ENCODE data around the gene AMT. TPM values are rescaled to one million over a fixed set of nuclear protein-coding genes. Genes with fewer than 3 reads are reported as not detected.

Gene AMT
- total RNA-seq, 1 donor from 2014 or later, result 9.0 TPM

DNA sequence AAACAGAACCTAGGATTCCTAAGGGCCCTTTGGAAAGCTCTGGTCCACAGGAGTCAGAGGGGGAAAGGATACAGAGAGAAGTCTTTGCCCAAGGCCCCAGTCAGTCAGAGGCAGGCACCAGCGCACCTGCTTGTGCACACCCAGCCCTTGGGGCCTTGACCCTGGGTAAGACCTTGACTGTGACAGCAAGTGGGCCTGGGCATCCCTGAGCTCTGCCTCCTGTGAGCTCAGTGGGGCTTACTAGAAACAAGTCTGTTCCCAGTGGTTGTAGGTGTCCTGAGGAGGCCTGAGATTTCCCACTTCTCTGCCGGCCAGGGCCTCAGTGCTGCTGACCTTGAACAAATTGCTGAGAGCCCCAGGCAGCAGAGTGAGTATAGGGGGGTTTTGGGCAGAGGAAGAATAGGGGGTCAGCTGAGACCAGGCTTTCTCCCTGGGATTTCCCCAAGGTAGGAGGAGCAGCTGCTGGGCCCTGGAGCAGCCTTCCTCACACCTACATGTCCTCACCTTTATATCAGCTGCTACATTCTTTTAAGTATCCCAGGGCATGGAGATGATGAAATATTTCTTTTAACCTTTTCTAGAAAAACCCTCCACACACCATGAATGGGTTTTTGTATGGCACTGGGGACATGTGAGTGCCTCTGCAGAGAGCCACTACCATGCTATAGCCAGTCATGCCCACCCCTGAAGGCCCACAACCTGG lies 38.1 kb upstream of the AMT start:
- ATAC-seq, result no peak
- no peak for DNase-seq
- no peaks in the 10 kb centered on the region for H3K27me3 ChIP-seq
- H3K27ac ChIP-seq, result no peak overlapping the region
- H3K9me3 ChIP-seq, result no peaks in the 10 kb centered on the region
- intact Hi-C loops (cut with DNase I), result no loop called here
- TF ChIP-seq, protein P1, sequence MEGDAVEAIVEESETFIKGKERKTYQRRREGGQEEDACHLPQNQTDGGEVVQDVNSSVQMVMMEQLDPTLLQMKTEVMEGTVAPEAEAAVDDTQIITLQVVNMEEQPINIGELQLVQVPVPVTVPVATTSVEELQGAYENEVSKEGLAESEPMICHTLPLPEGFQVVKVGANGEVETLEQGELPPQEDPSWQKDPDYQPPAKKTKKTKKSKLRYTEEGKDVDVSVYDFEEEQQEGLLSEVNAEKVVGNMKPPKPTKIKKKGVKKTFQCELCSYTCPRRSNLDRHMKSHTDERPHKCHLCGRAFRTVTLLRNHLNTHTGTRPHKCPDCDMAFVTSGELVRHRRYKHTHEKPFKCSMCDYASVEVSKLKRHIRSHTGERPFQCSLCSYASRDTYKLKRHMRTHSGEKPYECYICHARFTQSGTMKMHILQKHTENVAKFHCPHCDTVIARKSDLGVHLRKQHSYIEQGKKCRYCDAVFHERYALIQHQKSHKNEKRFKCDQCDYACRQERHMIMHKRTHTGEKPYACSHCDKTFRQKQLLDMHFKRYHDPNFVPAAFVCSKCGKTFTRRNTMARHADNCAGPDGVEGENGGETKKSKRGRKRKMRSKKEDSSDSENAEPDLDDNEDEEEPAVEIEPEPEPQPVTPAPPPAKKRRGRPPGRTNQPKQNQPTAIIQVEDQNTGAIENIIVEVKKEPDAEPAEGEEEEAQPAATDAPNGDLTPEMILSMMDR (IDR thresholded peaks at IDR 0.05), result no peak
- H3K36me3 ChIP-seq, result no peaks in the 10 kb centered on the region
- H3K4me1 ChIP-seq, result peaks cover 8% of the 10 kb centered on the region
- H3K4me3 ChIP-seq, result no peak overlapping the region

DNA sequence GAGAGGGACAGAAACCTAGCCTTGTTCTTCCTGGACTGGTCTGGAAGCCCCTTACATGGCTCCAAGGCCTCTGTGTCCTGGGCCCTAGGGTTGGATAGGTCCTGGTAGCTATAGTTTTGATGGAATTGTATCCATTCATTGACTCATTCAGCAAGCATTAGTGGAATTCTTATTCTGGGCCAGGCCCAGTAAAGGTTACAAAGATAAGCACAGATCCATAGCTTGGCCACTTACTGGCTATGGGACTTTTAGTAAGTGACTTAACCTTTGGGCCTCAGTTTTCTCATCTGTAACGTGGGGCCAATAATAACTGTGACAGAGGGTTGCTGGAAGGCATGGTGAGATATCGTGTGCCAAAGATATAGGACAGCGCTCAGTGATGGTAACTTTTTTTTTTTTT lies 34.2 kb upstream of the AMT start:
- no peaks in the 10 kb centered on the region for H3K36me3 ChIP-seq
- TF ChIP-seq, protein P1 (IDR thresholded peaks at IDR 0.05), result no peak
- no peaks in the 10 kb centered on the region for H3K9me3 ChIP-seq
- H3K27me3 ChIP-seq, result no peaks in the 10 kb centered on the region
- DNase-seq (no peak), ATAC-seq (no peak)
- H3K4me1 ChIP-seq, result peaks cover 7% of the 10 kb centered on the region
- H3K27ac ChIP-seq, result no peak overlapping the region
- intact Hi-C loops (cut with DNase I), result no loop called here
- no peak overlapping the region for H3K4me3 ChIP-seq

DNA sequence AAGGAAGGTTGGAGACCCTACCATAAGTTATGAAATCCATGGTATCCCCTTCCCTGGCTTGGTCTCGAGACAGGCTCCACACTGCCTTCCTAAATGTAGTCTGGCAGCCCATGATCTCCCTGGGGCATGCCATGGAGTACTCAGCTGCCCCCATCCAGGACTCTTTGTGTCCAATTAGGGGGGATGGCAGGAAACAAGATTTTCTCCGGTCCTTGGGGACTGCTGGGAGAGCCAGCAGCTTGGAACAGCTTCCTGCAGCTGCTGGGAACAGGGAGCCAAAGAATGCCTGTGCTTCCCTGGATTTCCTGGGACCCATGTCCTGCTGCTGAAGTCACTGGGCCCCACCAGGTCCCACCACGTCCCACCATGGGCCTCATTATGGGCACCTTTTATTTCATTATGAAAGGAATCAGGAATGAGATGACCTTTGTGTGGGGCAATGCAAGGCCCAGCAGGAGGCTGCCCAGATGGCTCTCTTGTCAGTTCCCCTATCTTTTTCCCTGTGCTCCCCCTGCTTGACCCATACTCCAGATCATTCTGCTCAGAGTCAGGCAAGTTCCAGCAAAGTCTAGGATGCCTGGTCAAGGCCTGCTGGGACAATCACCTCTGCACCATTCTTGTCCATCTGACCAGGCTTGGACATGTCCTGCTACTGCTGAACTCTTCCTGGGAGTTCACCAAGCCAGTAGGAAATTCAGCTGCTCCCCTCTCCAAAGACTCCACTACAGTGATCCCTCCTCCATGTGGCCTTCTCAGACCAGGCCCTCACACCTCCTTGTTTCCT lies 32.8 kb upstream of the AMT start:
- no peak for DNase-seq
- peak; percentile 40 for ATAC-seq
- peaks cover 4% of the 10 kb centered on the region for H3K4me1 ChIP-seq
- intact Hi-C loops (cut with DNase I), result no loop called here
- no peaks in the 10 kb centered on the region for H3K27me3 ChIP-seq
- no peaks in the 10 kb centered on the region for H3K9me3 ChIP-seq
- H3K4me3 ChIP-seq, result no peak overlapping the region
- H3K27ac ChIP-seq, result no peak overlapping the region
- TF ChIP-seq, protein P1 (IDR thresholded peaks at IDR 0.05), result no peak
- H3K36me3 ChIP-seq, result no peaks in the 10 kb centered on the region

DNA sequence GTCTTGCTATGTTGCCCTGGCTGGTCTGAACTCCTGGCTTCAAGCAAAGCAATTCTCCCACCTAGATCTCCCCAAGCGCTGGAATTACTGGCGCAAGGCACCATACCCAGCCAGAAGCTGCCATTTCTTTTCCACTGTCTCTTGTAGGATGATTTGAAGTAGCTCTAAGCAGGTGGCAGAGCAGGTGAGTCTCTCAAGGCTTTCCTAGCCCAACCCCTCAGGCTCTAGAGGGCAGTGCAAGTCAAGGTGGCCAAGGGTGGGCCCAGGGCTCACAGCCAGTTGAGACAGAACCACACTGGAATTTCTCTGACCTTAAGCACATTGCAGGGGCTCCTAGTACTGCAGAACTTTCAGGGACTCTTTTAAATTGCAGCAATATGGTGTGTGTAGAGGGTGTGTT lies 32.2 kb upstream of the AMT start:
- Histone ChIP-seq H3K27ac (no peak overlapping the region), H3K36me3 (no peaks in the 10 kb centered on the region), H3K4me3 (no peak overlapping the region), H3K9me3 (no peaks in the 10 kb centered on the region), H3K27me3 (no peaks in the 10 kb centered on the region), H3K4me1 (peaks cover 4% of the 10 kb centered on the region)
- DNase-seq, result no peak
- intact Hi-C loops (cut with DNase I), result no loop called here
- TF ChIP-seq, protein P1 (IDR thresholded peaks at IDR 0.05), result peak; percentile 19
- ATAC-seq, result peak; percentile 75

DNA sequence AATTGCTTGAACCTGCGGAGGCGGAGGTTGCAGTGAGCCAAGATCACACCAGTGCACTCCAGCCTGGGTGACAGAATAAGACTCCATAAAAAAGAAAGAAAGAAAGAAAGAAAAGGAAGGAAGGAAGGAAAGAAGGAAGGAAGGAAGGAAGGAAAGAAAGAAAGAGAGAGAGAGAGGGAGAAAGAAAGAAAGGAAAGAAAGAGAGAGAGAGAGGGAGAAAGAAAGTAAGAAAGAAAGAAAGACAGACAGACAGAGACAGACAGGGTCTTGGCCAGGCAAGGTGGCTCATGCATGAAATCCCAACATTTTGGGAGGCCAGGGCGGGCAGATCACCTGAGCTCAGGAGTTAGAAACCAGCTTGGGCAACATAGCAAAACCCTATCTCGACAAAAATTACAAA lies 31.3 kb upstream of the AMT start:
- H3K4me1 ChIP-seq, result peaks cover 4% of the 10 kb centered on the region
- H3K4me3 ChIP-seq, result no peak overlapping the region
- no peak for DNase-seq
- no peaks in the 10 kb centered on the region for H3K36me3 ChIP-seq
- no peaks in the 10 kb centered on the region for H3K9me3 ChIP-seq
- TF ChIP-seq, protein P1 (IDR thresholded peaks at IDR 0.05), result no peak
- ATAC-seq, result no peak
- intact Hi-C loops (cut with DNase I), result no loop called here
- H3K27ac ChIP-seq, result no peak overlapping the region
- H3K27me3 ChIP-seq, result no peaks in the 10 kb centered on the region

Measured in upper lobe of right lung (tissue), 1 donor.